IPS-18a (cell line): ENCODE measurements around the gene RPTOR.

Experiments
- H3K27ac ChIP-seq: one replicate; pipeline ENCODE4 v1.5.1; 2013; ENCODE audit warnings: low read length
- H3K27me3 ChIP-seq: one replicate; pipeline ENCODE4 v1.6.1; 2013; ENCODE audit warnings: mild to moderate bottlenecking, low read length; ENCODE audit not compliant: control insufficient read depth, insufficient read depth
- H3K36me3 ChIP-seq: one replicate; pipeline ENCODE4 v1.6.1; 2013; ENCODE audit warnings: low read depth, low read length; ENCODE audit not compliant: control insufficient read depth
- H3K4me1 ChIP-seq: one replicate; pipeline ENCODE4 v1.6.1; 2013; ENCODE audit warnings: low read depth, low read length; ENCODE audit not compliant: control insufficient read depth
- H3K4me3 ChIP-seq: one replicate; pipeline ENCODE4 v1.5.1; 2013; ENCODE audit warnings: low read length
- H3K9ac ChIP-seq: one replicate; pipeline ENCODE4 v1.6.1; 2013; ENCODE audit warnings: mild to moderate bottlenecking, low read length, moderate library complexity
- H3K9me3 ChIP-seq: one replicate; pipeline ENCODE4 v1.6.1; 2013; ENCODE audit warnings: low read depth, low read length; ENCODE audit not compliant: control insufficient read depth

Gene RPTOR

GRCh38 chr17:80901319-80901718 is 356.7 kb downstream of the RPTOR start:
- no peak overlapping the region for H3K27ac ChIP-seq
- H3K9me3 ChIP-seq: no peaks in the 10 kb centered on the region
- H3K9ac ChIP-seq: no peak overlapping the region
- H3K4me1 ChIP-seq: peaks cover 3% of the 10 kb centered on the region
- no peak overlapping the region for H3K4me3 ChIP-seq
- no peaks in the 10 kb centered on the region for H3K27me3 ChIP-seq
- no peaks in the 10 kb centered on the region for H3K36me3 ChIP-seq

GRCh38 chr17:80902197-80902962 is 357.7 kb downstream of the RPTOR start:
- Histone ChIP-seq H3K27me3 (no peaks in the 10 kb centered on the region), H3K4me3 (no peak overlapping the region), H3K9me3 (no peaks in the 10 kb centered on the region), H3K9ac (no peak overlapping the region), H3K36me3 (no peaks in the 10 kb centered on the region), H3K4me1 (peaks cover 3% of the 10 kb centered on the region), H3K27ac (no peak overlapping the region)

GRCh38 chr17:80902963-80903611 is 358.4 kb downstream of the RPTOR start:
- Histone ChIP-seq H3K4me3 (no peak overlapping the region), H3K27me3 (no peaks in the 10 kb centered on the region), H3K27ac (no peak overlapping the region), H3K4me1 (peaks cover 3% of the 10 kb centered on the region), H3K9ac (no peak overlapping the region), H3K36me3 (no peaks in the 10 kb centered on the region), H3K9me3 (no peaks in the 10 kb centered on the region)

- no peaks in the 10 kb centered on the region for H3K9me3 ChIP-seq
- peaks cover 4% of the 10 kb centered on the region for H3K36me3 ChIP-seq
- H3K27ac ChIP-seq: no peak overlapping the region
- H3K9ac ChIP-seq: no peak overlapping the region
- no peak overlapping the region for H3K4me3 ChIP-seq
- no peaks in the 10 kb centered on the region for H3K27me3 ChIP-seq
- no peaks in the 10 kb centered on the region for H3K4me1 ChIP-seq
Observed at GRCh38 chr17:80904036-80904753, 359.6 kb downstream of the RPTOR start.

- Histone ChIP-seq H3K27ac (no peak overlapping the region), H3K27me3 (no peaks in the 10 kb centered on the region), H3K4me1 (no peaks in the 10 kb centered on the region), H3K4me3 (no peak overlapping the region), H3K9me3 (no peaks in the 10 kb centered on the region), H3K36me3 (peaks cover 4% of the 10 kb centered on the region), H3K9ac (no peak overlapping the region)
Observed at GRCh38 chr17:80905586-80906230, 361.1 kb downstream of the RPTOR start.

GRCh38 chr17:80906364-80907259 is 362.0 kb downstream of the RPTOR start:
- peaks cover 4% of the 10 kb centered on the region for H3K36me3 ChIP-seq
- no peak overlapping the region for H3K27ac ChIP-seq
- no peaks in the 10 kb centered on the region for H3K4me1 ChIP-seq
- H3K4me3 ChIP-seq: no peak overlapping the region
- no peaks in the 10 kb centered on the region for H3K9me3 ChIP-seq
- H3K27me3 ChIP-seq: no peaks in the 10 kb centered on the region
- no peak overlapping the region for H3K9ac ChIP-seq

- no peaks in the 10 kb centered on the region for H3K27me3 ChIP-seq
- H3K4me3 ChIP-seq: no peak overlapping the region
- no peaks in the 10 kb centered on the region for H3K4me1 ChIP-seq
- H3K27ac ChIP-seq: no peak overlapping the region
- peaks cover 4% of the 10 kb centered on the region for H3K36me3 ChIP-seq
- no peaks in the 10 kb centered on the region for H3K9me3 ChIP-seq
- no peak overlapping the region for H3K9ac ChIP-seq
Observed at GRCh38 chr17:80907281-80907680, 362.6 kb downstream of the RPTOR start.

GRCh38 chr17:80908211-80908610 is 363.6 kb downstream of the RPTOR start:
- H3K27ac ChIP-seq: no peak overlapping the region
- no peak overlapping the region for H3K4me3 ChIP-seq
- H3K36me3 ChIP-seq: peaks cover 8% of the 10 kb centered on the region
- H3K4me1 ChIP-seq: no peaks in the 10 kb centered on the region
- H3K27me3 ChIP-seq: no peaks in the 10 kb centered on the region
- H3K9me3 ChIP-seq: no peaks in the 10 kb centered on the region
- H3K9ac ChIP-seq: no peak overlapping the region

- Histone ChIP-seq H3K9ac (no peak overlapping the region), H3K4me3 (no peak overlapping the region), H3K27me3 (no peaks in the 10 kb centered on the region)
Observed at GRCh38 chr17:80908776-80909175, 364.1 kb downstream of the RPTOR start.

GRCh38 chr17:80909635-80910034 is 365.0 kb downstream of the RPTOR start:
- H3K9ac ChIP-seq: no peak overlapping the region
- H3K36me3 ChIP-seq: peaks cover 8% of the 10 kb centered on the region
- no peak overlapping the region for H3K27ac ChIP-seq

More at GRCh38 chr17:80908776-80909175, 364.1 kb downstream of the RPTOR start:
- no peaks in the 10 kb centered on the region for H3K9me3 ChIP-seq
- no peak overlapping the region for H3K27ac ChIP-seq
- no peaks in the 10 kb centered on the region for H3K4me1 ChIP-seq
- peaks cover 8% of the 10 kb centered on the region for H3K36me3 ChIP-seq

More at GRCh38 chr17:80909635-80910034, 365.0 kb downstream of the RPTOR start:
- Histone ChIP-seq H3K4me1 (no peaks in the 10 kb centered on the region), H3K9me3 (no peaks in the 10 kb centered on the region), H3K27me3 (no peaks in the 10 kb centered on the region), H3K4me3 (no peak overlapping the region)
